HUDEP-2 (cell line): ENCODE results near the gene HOATZ.
A peak's percentile ranks its signal among the peaks of the same experiment; 100 is the strongest.

ENCODE experiments used
- DNase-seq, 76 experiments: peaks; one replicate each; lab custom pipeline; 2025; ENCODE audit not compliant: unreplicated experiment in 76 of 76; lab: John Stamatoyannopoulos, UW

The HOATZ gene

DNA sequence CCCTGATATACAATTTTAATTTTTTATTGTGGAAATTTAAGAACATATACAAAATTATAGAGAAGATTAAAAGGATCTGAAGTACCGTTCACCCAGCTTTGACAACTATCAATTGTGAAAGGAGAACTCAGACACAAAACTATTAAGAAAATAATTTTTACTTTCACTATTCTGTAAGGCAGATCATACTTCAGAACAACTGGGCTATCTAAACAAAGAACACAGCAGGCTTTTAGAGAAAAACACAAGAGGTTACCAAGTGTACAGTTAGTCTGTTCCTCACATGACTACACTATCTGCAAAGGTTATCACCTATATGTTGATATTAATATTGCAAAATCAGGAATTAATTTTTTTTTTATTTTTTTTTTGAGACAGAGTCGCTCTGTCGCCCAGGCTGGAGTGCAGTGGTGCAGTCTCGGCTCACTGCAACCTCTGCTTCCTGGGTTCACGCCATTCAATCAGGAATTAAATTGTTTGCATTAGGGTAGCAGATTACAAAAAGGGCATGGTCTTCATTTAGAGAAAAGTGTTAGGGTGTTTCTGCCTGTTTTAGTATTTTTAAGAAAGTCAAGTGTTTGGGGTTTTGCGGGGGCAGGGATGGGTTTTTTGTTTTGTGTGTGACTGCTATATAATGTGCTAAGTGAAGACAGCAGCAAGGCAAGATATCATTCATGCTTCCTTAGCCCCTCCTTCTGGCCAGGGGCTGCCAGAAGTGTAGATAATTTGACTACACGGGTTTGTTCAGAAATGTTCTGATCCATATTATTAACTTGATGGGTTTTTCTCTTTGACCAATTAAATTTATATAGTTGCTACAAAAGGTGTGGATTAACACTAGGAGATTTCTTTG, 60.0 kb downstream of the HOATZ start:
- peak in 1 of 76 experiments; percentile 15 for DNase-seq

DNA sequence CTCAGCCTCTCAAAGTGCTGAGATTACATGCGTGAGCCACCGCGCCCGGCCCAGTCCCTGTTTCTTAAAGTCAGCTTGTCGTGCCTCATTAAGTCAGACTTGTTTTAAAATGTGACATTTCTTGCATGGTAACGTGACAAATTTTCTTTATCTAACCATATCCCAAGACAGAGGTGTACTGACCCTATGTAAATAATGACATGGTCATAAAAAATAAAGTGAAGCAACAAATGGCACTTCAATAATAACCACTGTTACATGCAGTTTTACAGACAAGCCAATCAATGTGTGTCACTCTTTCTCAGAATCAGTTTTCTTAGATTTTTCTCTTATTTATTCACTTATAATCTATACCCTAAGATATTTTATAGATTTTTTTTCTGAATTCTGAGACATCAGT, 61.2 kb downstream of the HOATZ start:
- DNase-seq, result no peak

DNA sequence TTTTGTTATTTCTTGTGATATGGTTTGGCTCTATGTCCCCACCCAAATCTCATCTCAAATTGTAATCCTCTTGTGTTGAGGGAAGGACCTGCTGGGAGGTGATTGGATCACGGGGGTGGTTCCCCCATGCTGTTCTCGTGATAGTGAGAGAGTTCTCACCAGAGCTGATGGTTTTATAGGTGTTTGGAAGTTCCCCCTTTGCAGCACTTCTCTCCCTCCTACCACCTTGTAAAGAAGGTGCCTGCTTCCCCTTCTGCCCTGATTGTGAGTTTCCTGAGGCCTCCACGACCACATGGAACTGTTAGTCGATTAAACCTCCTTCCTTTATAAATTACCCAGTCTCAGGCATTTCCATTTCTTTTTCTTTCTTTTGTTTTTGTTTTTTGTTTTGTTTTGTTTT, 63.2 kb downstream of the HOATZ start:
- no peak for DNase-seq

DNA sequence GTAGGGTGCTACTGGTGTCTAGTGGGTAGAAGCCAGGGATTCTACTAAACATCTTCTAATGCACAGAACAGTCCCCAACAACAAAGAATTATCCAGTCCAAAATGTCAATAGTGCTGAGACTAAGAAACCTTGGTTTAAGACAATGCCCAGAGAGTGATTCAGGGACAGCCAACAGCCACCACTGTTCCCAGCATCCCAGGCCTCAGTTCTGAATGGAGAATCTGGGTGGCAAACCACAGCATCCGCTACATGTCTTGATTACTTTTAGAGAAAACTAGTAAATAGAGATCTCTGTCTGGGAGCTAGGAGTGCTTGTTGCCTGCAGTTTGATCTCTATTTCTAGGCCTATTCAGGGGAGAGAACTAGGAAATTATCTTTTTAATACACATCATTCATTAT, 66.8 kb downstream of the HOATZ start:
- no peak for DNase-seq

DNA sequence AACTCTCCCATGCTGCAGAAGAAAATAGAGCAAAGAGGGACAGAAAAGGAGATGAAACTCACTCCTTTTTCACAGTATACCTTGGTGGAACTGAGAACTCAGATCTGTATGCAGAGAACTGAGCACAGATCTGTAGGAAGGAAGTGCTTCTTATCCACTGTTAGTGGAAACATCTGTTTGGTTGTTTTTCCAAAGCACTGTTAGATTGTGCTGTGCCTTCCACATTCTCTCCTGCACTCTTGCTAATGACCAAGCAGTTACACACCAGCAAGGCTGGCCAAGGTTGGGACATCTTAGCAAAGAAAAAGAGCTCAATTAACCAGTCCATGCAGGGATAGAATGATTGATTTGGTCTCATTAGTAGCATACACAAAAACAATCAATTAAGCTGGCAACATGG, 67.6 kb downstream of the HOATZ start:
- no peak for DNase-seq

DNA sequence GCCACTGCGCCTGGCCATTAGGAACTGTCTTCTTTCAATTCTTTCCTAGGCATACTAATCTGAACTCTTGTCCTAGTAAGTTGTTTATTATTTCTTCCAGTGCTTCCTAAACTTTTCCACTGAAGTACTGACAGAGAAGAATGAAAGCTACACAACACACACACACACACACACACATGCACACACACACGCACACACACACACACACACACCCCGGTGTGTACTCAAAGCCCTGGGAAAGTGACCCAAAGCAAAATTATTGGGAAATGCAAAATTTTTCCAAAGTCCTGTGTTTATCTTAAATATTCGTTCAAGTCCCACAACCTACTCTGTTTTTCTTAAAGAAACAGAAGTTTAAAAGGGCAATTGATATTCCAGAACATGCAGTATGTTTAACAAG, 68.3 kb downstream of the HOATZ start:
- DNase-seq, result no peak

DNA sequence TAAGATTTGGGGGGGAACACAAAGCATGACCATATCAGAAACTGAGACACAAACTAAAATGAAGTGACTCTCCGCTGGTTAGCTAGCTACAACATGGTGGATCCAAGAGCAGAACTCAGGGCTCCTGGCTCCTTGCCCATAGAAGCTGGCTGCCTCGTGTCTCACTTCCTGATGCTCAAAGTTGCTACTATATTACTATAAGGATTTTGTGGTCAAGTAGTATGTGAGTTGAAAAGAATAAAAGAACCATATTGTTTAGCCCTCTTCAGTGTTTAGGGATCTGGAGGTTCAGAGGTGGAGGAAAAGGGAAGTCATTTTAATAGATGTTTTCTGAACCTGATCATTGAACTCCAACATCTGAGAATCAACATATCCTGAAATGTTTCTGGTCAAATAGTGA, 70.8 kb downstream of the HOATZ start:
- DNase-seq, result peak in 1 of 76 experiments; percentile 9

DNA sequence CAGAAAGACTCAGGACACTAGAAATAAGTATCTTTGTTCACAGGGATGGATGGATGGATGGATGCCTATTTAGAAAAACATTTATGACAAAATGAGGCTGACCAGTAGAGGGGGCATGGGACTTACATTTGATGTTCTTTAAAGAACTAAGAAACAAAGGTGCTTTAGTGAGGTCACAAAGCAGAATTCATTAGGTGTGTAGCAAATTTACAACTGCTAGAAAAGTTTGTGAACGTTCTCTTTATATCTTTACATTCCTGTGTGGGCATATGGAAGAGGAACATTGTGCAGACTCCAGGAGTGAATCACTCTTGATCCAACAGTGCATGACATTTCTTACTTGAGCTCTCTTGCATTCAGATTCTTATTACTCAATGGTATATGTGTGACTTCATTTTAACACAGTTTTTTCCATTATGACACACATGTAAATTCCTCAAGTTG, 71.8 kb downstream of the HOATZ start:
- peak in 21 of 76 experiments; percentile 4 to 42 (median 23) for DNase-seq
